NCI-H524 (cell line): ENCODE data around the gene ELF1.
"Not testable (repeated sequence)": the region's sequence is repeated elsewhere in the genome, so short reads cannot be mapped to it uniquely, and the experiment has no call there.

Experiments
- DNase-seq, 2 experiments: peaks; one replicate each; lab custom pipeline; 2025; lab: John Stamatoyannopoulos, UW

The ELF1 gene

DNA sequence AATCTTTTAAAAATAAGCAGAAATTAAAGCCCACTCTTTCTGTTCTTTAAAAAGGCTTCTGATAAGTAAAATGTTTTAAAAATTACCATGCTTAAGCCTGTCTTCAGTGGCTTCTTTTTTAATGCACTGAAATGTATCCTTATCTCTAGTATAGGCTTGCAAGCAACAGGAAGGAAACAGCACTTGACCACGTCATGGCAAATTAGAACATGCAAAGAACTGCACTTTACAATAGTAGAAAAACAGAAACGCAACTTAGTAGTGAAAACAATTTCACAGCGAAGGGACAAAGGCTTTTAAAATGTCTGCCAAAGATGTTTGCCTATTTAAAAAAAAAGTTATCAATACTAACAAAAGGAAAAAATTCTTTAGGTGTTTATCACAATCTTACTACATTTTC, 36.3 kb downstream of the ELF1 start:
- DNase-seq, result no peak

DNA sequence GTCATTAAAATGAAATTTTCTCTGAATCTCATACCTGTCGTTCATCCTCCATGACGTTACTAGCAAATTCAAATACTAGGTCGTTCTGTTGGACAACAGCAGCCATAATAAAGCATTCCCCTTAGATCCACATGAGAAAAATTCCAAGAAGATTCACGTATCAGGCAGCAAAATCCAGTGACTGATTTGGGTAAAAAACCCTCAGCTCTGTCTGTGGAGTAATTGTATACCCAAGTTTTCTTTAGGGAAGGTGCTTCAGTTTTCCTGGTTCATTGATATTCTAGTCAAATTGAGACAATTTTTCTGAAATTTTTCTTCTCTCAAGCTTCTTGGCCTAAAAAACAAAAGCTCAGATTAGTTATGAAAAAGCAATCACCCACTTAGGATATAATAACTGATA, 37.2 kb downstream of the ELF1 start:
- no peak for DNase-seq

DNA sequence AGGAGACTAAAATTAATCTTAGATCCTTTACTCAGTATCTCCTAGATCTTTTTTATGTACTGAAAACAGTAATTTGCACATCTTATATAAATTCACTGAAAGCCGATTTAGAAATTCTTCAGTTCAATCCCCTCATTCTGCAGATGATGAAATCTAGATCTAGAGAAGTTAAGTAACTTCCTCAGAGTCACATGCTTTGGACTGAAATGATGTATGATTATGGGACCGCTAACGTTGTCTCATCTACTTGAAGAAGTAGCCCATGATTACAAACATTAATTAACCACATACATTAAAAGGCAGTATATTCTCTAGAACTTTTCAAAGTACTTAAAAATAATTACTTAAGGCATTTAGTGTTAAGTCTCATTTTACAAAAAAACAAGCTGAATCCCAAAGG, 37.8 kb downstream of the ELF1 start:
- no peak for DNase-seq

DNA sequence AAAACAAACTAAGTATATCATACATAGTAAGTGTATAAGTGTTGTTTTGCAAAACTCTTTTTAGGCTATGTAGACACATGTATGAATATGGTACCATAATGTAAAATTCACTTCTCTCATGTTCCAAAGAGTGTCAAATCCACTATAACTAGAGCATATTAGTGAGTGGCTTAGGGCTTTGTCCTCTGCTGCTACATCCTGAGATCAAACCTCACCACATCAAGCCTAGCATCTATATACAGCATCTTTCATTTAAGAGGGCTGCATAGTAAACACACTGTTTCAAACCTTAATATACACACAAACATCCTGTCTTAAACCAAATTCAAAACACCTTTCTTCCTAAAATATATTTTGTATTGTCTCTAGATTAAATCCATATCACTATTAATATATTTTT, 38.7 kb downstream of the ELF1 start:
- no peak for DNase-seq

DNA sequence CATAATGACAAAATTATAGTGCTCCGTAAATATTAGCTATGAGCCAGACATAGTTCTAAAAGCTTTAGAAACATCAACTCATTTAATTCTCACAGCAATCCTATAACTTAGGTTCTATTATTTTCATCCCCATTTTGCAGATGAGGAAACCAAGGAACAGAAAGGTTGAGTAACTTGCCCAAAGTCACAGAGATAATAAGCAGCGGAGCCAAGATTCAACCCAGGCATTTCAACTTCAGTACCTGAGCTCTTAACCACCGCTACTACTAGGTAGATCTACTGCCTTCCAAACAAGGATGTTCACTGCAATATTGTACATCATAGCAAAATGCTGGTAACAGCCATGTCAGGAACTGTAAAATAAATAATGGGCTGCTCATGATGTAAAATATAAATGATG, 39.9 kb downstream of the ELF1 start:
- no peak for DNase-seq

DNA sequence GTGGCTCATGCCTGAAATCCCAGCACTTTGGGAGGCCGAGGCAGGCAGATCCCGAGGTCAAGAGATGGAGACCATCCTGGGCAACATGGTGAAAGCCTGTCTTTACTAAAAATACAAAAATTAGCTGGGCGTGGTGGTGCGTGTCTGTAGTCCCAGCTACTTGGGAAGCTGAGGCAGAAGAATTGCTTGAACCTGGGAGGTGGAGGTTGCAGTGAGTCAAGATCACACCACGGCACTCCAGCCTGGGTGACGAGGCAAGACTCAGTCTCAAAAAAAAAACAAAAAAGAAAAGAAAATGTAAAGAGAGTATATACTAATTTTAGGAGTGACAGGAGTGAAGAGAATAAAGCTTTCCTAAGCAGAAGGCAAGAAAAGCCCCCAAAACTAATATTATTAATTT, 41.0 kb downstream of the ELF1 start:
- DNase-seq, result not testable (repeated sequence)

DNA sequence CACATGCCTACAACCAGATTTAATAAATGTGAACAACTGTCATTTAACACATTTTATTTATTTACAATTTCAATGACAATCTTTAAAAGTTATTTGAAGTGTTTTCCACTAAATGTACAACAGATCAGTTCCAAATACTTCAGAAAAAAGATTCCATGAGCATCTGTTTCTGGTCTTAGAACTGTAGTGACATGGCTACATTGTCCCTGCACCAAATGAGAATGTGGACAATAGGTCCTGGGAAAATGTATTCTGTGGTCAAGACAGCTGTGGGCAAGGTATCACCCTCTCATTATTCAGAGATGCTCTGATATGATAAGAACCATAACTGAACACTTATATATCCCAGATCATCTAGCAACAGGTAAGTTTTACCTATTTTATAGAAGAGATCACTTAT, 43.7 kb downstream of the ELF1 start:
- no peak for DNase-seq

DNA sequence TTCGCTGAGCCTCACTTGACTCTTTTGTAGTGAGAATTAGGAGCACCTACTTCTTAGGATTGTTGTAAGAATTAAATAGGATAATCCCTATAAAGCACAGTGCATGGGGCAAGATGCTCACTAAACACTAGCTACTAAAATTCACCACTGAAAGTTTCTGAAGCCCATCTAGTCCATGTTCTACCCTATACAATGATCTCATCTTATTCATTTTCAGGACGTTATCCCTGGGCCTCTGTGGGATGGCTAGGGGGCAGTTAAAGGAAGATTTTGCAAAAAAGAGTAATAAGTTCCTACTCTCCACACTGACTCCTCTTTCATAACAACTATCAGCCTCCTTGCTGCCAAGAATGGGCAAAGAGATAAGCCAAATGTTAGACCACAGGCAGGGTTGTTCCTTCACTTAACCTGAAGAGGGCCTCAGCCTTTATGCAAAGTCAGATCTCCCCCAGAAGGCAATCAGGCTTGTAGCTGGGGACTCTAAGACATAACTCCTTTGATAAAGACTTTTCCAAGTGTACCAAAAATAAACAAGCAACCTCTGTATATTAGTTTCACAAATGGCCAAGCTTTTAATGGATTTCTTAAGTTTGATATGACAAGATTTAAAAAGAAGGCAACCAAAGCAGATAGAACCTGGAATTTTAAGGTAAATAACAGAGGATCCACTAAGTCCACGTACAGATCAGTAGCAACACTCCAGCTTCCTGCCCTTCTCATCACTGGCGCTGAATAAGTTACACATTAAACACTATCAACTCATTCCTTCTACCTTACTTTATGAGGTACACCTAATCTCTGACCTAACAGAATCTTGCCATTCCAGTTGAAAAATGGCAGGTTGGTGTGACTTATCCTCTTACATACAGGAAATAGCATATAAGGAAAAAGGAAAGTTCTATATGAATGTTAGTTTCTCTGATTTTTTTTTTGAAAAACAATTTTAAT, 44.4 kb downstream of the ELF1 start:
- DNase-seq, result peak in 1 of 2 experiments; percentile 52

DNA sequence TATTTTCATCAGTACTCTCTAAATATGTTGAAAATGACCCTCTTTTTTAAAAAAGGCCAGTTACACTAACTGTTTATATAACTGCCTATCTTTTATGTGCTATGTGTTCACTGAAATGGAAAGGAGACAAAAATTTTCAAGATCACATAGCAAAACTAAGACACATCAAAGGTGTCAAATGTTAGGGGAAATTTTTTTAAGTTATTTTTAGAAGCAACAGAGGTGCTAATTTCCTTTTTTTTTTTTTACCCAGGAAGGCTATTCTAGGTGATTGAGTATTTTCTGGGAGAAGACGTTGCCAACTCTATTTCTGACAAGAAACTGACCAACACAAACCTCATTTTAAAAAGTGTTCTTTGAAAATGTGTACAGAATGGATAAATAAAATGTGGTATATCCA, 45.7 kb downstream of the ELF1 start:
- DNase-seq, result no peak

DNA sequence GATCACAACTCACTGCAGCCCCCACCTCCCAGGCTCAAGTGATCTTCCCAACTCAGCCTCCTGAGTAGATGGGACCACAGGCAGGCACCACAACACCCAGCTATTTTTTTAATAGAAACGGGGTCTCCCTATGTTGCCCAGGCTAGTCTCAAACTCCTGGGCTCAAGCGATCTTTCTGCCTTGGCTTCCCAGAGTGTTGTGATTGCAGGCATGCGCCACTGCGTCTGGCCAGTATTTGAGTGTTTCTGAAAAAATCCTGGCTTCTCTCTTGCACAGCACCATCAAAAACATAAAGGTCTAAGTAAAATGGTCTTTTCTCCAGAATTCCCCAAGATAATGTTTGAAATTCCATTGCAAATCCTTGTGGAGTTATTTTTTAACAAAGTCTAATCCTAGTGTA, 47.8 kb downstream of the ELF1 start:
- no peak for DNase-seq

DNA sequence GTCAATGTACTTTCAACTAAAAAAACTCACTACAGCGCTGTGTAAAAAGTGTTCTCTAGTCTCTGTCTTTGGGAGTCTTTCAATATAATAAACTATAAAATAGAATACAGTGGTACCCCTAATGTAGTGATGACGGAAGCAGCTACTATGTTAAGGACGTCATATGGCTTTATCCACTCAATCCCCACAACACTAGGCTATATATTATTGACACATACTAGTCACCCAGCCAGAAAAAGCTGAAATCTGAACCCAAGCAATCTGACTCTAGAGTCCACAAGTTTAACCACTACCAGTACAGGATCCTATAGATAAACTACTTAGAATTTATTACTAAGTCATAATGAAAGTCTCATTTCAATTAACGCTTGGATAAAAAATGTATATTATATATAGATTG, 48.3 kb downstream of the ELF1 start:
- DNase-seq, result no peak

DNA sequence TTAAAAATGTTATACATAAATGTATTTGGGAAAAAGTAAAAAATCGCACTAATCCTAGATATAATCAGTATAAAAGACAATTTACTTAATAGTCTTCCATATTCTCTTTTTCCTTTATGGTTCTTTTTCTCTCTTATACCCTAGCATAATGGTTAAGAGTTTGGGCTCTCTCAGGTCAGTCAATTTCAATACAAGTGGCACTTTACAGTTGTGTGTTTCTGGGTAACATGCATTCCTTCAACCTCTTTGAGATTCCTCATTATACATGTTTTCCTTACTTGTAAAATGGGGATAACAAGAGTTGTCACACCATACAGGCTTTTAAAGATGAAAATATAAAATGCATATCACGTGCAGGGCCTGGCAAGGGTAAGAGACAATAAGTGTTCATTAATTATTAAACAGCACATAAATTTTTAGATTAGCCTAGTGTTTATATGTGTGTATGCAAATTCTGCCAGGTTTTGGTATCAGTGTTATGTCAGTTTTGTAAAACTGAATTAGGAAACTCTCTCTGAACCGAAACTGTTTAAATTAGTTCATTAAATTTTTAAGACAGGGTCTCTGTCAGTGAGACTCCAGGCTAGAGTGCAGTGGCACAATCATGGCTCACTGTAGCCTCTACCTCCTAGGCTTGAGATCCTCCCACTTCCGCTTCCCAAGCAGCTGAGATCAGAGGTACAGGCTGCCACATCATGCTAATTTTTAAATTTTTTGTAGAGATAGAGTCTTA, 49.8 kb downstream of the ELF1 start:
- no peak for DNase-seq

DNA sequence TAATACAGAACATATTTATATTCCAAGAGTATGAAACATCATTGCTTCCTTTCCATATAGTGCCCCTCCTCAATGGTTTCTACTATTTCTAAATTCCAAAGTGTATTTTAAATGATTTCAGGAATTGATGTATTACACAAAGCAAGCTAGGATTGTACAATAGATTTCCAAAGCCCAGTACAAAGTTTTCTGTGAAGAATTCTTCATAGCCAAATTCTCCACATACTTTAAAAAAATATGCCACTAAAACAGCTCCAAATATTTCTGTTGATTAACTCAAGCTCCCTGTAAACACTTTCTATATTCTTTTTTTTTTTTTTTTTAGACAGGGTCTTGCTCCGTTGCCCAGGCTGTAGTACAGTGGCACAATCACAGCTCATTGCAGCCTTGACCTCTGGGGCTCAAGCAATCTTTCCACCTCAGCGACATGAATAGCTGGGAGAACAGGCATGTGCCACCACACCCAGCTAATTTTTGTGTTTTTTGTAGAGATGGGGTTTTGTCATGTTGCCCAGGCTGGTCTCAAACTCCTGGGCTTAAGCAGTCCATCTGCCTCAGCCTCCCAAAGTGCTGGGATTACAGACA, 50.6 kb downstream of the ELF1 start:
- no peak for DNase-seq

DNA sequence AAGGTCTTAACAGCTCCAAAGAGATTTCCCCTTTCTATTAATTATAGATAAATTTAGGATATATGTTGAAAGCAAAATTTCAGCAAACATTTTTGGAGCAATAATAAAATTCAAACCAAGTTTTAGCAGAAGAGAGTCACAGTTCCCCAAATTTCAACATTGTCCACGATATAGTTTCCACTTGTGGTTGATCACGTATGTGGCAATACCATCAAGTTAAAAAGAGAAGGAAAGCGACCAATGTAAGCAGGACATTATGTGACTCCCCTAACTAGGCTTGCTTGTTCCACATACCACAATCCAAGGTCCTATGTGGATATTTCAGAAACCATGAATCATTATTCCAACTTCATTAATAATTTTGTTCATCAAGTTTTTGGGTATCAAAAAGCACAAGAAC, 52.8 kb downstream of the ELF1 start:
- DNase-seq, result no peak

DNA sequence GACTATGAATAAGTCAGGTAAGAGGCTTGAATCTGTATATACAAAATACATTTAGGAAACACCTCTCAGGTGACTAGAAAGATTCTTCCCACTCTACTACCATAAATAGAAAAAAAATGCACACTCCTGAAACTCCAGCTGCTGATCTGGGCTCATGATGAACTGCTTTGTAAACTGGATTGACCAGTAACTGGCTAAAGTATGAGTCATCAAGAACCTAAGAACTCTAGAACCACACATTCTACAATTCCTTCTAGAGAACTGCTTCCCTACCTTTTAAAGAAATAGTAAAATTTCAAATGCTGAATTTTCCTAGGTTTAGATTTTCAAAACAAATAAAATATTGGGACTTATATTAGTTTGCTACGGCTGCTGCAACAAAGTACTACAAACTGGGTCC, 55.2 kb downstream of the ELF1 start:
- DNase-seq, result no peak

DNA sequence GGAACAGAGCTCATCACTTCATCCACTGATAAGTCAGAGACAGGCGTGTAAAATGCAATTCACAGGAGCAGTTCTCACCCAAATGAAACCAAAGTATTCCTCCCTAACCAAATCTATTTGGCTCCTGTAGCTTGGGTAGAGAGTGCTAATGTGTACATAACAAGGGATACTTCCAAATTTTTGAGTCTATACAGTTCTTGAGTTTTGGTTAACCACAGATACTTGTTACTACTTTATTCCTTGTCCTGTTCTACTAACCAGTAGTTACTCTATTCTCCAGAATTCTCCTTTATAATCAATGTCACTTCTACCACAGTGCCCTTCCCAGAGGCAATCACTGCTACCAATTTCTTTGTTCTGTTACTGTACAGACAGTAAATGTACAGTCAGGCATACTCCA, 57.3 kb downstream of the ELF1 start:
- no peak for DNase-seq

DNA sequence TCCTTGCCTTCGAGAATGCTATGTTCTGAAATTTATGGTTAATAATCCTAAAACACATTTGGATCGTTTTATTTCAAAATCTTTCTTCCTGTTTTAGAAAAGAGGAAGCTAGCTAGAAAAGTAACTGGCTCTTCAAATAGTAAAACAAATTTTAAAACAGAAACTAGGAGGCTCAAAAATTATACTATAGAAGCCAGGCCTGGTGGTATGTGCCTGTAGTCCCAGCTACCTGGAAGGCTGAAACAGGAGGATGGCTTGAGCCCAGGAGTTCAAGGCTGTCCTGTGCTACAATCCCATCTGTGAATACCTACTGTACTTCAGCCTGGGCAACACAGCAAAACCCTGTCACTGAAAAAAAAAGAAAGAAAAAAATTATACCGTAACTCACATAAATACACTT, 57.9 kb downstream of the ELF1 start:
- DNase-seq, result no peak

DNA sequence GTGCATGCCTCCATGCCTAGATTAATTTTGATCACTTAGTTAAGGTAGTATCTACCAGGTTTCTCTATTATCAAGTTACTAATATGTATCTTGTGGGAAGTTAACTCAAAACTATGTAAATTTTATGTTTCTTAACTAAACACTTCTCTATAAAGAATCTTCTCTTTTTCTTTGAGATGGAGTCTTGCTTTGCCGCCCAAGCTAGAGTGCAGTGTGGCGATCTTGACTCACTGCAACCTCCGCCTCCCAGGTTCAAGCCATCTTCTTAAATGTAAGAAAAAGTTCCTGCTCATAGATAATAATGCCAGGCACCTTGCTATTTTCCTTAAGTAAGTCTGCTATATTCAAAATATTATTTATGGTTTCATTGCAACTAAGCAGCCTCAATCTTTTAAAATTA, 58.4 kb downstream of the ELF1 start:
- no peak for DNase-seq

DNA sequence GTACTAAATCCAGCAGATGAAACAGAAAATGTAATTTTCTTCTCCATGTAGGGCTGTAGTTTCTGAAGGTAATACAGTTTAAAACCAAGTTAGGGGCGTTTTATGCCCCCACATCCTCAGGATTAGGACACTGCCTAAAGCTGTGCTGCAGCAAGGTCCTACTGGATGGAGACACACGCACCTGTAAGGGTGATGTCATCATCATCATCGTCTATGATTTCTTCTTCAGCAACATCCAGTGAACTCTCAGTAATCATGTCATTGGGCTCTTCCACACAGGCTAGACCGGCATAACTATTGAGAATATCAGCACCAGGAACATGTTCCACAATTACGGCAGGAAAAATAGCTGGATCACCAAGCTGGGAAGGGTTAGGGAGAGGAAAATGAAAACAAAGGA, 60.5 kb downstream of the ELF1 start:
- DNase-seq, result no peak

DNA sequence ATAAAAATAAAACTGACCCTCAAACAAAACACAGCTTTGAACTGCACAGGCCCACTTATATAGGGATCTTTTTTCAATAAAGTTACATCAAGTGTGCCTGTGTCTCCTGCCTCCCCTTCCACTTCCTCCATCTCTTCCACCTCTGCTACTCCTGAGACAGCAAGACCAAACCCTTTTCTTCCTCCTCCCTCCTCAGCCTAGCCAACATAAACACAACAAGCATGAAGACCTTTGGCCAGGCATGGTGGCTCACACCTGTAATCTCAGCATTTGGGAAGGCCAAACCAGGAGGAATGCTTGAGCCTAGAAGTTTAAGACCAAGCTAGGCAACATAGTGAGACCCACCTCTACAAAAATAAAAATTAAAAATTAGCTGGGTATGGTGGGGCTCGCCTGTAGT, 72.6 kb downstream of the ELF1 start:
- DNase-seq, result no peak

DNA sequence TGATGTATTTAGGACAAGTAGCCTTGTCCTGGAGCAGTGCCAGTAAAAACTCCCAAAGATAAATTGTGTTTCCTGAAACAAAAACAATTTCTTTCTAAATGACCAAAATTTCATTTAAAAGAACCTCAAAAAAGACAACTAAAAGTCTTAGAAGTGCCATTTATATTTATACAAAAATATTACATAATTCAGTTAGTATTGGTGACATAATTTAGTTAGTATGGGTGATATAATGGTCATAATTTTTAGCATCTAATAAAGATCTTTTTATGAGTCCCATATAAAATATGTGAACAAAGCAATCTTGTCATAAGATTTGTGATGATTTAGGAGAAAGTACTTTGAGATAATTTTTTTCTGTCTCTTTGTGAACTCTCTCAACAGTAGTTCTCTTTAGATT, 76.0 kb downstream of the ELF1 start:
- no peak for DNase-seq

DNA sequence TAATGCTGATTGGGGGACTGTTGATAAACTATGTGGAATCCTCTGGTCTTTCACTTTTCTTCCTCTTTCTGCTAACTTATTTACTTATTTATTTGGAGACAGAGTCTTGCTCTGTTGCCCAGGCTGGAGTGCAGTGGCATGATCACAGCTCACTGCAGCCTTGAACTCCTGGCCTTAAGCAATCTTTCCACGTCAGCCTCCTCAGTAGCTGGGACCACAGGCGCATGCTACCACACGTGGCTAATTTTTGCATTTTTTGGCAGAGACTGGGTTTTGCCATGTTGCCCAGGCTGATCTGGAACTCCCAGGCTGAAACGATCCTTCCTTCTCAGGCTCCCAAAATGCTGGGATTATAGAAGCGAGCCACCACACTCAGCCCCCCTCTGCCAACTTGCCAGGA, 77.5 kb downstream of the ELF1 start:
- DNase-seq, result no peak

DNA sequence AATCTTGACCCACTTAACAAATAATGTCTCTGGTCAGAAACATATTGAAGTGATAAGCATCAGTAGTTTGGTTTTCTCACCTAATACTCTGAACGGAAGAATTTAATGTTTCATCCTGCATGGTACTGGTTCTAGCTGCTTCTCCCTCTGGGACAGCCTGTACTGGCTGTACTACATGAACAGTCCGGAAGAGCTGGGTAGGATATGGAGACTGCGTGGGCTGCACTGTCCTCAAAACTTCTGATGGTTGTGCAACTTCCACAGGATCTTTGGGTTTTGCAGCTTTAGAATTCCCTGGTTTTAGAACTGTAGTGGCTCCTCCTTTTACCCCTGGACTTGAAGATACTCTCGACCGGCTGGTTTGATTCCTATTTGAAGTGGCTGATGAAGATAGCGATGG, 78.3 kb downstream of the ELF1 start:
- no peak for DNase-seq
